Stimulated activated CD8-positive, alpha-beta memory T cell treated with anti-CD3 and anti-CD28 coated beads, Interleukin-2, amount 100 ng/mL, for 1 hour (primary cell): ENCODE results near the gene PER3.

ENCODE experiments used
- DNase-seq, 2 donors: peaks; one replicate each; pipeline ENCODE4 v3.0.0-alpha.2; 2020; ENCODE audit warnings: low read depth in 2 of 2

The PER3 gene

GRCh38 chr1:7871136-7871535, 87.0 kb downstream of the PER3 start:
- no peak for DNase-seq

- DNase-seq = no peak
Observed at GRCh38 chr1:7873801-7874795, 90.0 kb downstream of the PER3 start.

- DNase-seq = no peak
Observed at GRCh38 chr1:7878027-7878426, 93.9 kb downstream of the PER3 start.

- no peak for DNase-seq
Observed at GRCh38 chr1:7879228-7879627, 95.1 kb downstream of the PER3 start.

GRCh38 chr1:7884757-7885156, 100.7 kb downstream of the PER3 start:
- no peak for DNase-seq

- DNase-seq = no peak
Observed at GRCh38 chr1:7885513-7886404, 101.7 kb downstream of the PER3 start.

- no peak for DNase-seq
Observed at GRCh38 chr1:7886405-7886745, 102.3 kb downstream of the PER3 start.

GRCh38 chr1:7888248-7889081, 104.4 kb downstream of the PER3 start:
- DNase-seq = no peak

- DNase-seq = no peak
Observed at GRCh38 chr1:7890853-7891252, 106.8 kb downstream of the PER3 start.

GRCh38 chr1:7891804-7892203, 107.7 kb downstream of the PER3 start:
- no peak for DNase-seq

- DNase-seq = no peak
Observed at GRCh38 chr1:7893529-7894180, 109.6 kb downstream of the PER3 start.
